Measurements from ENCODE around the gene DGAT2L6. TPM values are rescaled to one million over a fixed set of nuclear protein-coding genes. Genes with fewer than 3 reads are reported as not detected.

The DGAT2L6 gene
- not detected for total RNA-seq
- long read RNA-seq, donor 1, partial matches to known transcripts, result 0 of 1 reads
- long read RNA-seq, donor 1, other reads (novel, unspliced or antisense), result 1 of 1 reads
- long read RNA-seq, donor 2, result 0 reads

GRCh38 chrX:70176938-70177533, at the start of gene DGAT2L6:
DGAT2L6 (plus strand) TSS chrX:70177483; CDS start chrX:70177583, 100 bp downstream.
- intact Hi-C loops (cut with DNase I), result no loop called here

GRCh38 chrX:70128071-70128470, 49.2 kb upstream of the DGAT2L6 start:
- DNase-seq (ENCODE audit: low spot score), result no peak
- intact Hi-C loops (cut with DNase I), result no loop called here

More at GRCh38 chrX:70176938-70177533, at the start of gene DGAT2L6:
- DNase-seq (ENCODE audit: low spot score), result no peak

- no peak for DNase-seq (ENCODE audit: low spot score)
- intact Hi-C loops (cut with DNase I), result no loop called here
Measured at GRCh38 chrX:70129816-70130215, 47.5 kb upstream of the DGAT2L6 start.

- DNase-seq (ENCODE audit: low spot score), result no peak
- intact Hi-C loops (cut with DNase I), result no loop called here
Measured at GRCh38 chrX:70132224-70132623, 45.1 kb upstream of the DGAT2L6 start.

GRCh38 chrX:70132877-70133302, 44.4 kb upstream of the DGAT2L6 start:
- intact Hi-C loops (cut with DNase I), result no loop called here

GRCh38 chrX:70133303-70134115, 43.8 kb upstream of the DGAT2L6 start, which contains the start of gene IGBP1:
IGBP1 (plus strand) TSS chrX:70133447; CDS start chrX:70133948, 501 bp downstream.
- DNase-seq (ENCODE audit: low spot score), result peak; percentile 95
- intact Hi-C loops (cut with DNase I), result no loop called here

More at GRCh38 chrX:70132877-70133302, 44.4 kb upstream of the DGAT2L6 start:
- no peak for DNase-seq (ENCODE audit: low spot score)

- intact Hi-C loops (cut with DNase I), result no loop called here
- no peak for DNase-seq (ENCODE audit: low spot score)
Measured at GRCh38 chrX:70134116-70134477, 43.2 kb upstream of the DGAT2L6 start.

- DNase-seq (ENCODE audit: low spot score), result no peak
- intact Hi-C loops (cut with DNase I), result no loop called here
Measured at GRCh38 chrX:70138622-70139021, 38.7 kb upstream of the DGAT2L6 start.

GRCh38 chrX:70139736-70140135, 37.5 kb upstream of the DGAT2L6 start:
- intact Hi-C loops (cut with DNase I), result no loop called here
- DNase-seq (ENCODE audit: low spot score), result no peak

- intact Hi-C loops (cut with DNase I), result no loop called here
- DNase-seq (ENCODE audit: low spot score), result no peak
Measured at GRCh38 chrX:70141373-70141772, 35.9 kb upstream of the DGAT2L6 start.

- DNase-seq (ENCODE audit: low spot score), result no peak
- intact Hi-C loops (cut with DNase I), result no loop called here
Measured at GRCh38 chrX:70166601-70167590, 10.4 kb upstream of the DGAT2L6 start.

GRCh38 chrX:70168238-70169188, 8.8 kb upstream of the DGAT2L6 start:
- no peak for DNase-seq (ENCODE audit: low spot score)
- intact Hi-C loops (cut with DNase I), result no loop called here

- DNase-seq (ENCODE audit: low spot score), result no peak
- intact Hi-C loops (cut with DNase I), result no loop called here
Measured at GRCh38 chrX:70169281-70169680, 8.0 kb upstream of the DGAT2L6 start.

- intact Hi-C loops (cut with DNase I), result no loop called here
Measured at GRCh38 chrX:70171624-70172023, 5.7 kb upstream of the DGAT2L6 start.

GRCh38 chrX:70172221-70172620, 5.1 kb upstream of the DGAT2L6 start:
- DNase-seq (ENCODE audit: low spot score), result no peak
- intact Hi-C loops (cut with DNase I), result no loop called here

More at GRCh38 chrX:70171624-70172023, 5.7 kb upstream of the DGAT2L6 start:
- no peak for DNase-seq (ENCODE audit: low spot score)

GRCh38 chrX:70172964-70173363, 4.3 kb upstream of the DGAT2L6 start:
- DNase-seq (ENCODE audit: low spot score), result no peak
- intact Hi-C loops (cut with DNase I), result no loop called here

- intact Hi-C loops (cut with DNase I), result no loop called here
- no peak for DNase-seq (ENCODE audit: low spot score)
Measured at GRCh38 chrX:70174754-70175153, 2.5 kb upstream of the DGAT2L6 start.

- no peak for DNase-seq (ENCODE audit: low spot score)
- intact Hi-C loops (cut with DNase I), result no loop called here
Measured at GRCh38 chrX:70175338-70175737, 1.9 kb upstream of the DGAT2L6 start.

Data from posterior vena cava (tissue), 2 donors.